ENCODE data around the gene COL4A3.

DNA sequence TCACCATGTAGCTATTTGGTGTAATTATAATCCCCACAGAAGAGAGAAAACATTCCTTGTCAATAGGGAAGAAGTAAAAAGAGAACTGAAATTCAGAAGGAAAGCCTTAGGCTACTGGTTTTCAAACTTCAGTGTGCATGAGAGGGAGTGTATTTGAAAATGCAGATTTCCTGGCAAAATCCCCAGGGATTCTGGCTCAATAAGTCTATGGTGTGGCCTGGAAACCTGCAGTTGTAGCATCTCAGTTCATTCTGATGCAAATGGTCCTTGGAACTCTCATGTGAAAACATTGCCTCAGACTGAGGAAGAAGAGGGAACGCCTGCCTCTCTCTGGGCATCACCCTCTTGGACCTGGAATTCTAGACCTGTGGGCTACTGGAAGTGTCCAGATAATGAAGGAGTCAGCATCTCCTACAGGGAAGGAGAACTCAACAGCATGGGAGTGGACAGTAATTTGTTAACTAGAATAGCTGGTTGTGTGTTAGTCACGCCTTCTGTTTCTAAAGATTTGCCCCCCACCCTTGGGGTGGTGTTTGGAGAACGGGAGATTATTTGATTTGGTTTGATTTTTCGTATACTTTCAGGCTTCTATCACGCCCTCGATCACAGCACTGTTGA lies 21.3 kb downstream of the COL4A3 start:
- TF ChIP-seq, protein P1, sequence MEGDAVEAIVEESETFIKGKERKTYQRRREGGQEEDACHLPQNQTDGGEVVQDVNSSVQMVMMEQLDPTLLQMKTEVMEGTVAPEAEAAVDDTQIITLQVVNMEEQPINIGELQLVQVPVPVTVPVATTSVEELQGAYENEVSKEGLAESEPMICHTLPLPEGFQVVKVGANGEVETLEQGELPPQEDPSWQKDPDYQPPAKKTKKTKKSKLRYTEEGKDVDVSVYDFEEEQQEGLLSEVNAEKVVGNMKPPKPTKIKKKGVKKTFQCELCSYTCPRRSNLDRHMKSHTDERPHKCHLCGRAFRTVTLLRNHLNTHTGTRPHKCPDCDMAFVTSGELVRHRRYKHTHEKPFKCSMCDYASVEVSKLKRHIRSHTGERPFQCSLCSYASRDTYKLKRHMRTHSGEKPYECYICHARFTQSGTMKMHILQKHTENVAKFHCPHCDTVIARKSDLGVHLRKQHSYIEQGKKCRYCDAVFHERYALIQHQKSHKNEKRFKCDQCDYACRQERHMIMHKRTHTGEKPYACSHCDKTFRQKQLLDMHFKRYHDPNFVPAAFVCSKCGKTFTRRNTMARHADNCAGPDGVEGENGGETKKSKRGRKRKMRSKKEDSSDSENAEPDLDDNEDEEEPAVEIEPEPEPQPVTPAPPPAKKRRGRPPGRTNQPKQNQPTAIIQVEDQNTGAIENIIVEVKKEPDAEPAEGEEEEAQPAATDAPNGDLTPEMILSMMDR (IDR thresholded peaks at IDR 0.05; ENCODE audit: poor library complexity, severe bottlenecking), result no peak
- TF ChIP-seq POLR2AphosphoS5 (IDR thresholded peaks at IDR 0.05) (no peak), EZH2 (IDR thresholded peaks at IDR 0.05; ENCODE audit: borderline replicate concordance, insufficient read depth, low read length, poor library complexity, severe bottlenecking) (no peak), EP300 (conservative IDR thresholded peaks at IDR 0.05; ENCODE audit: poor library complexity, severe bottlenecking) (no peak), TAF1 (IDR thresholded peaks at IDR 0.05; ENCODE audit: low read depth) (no peak), RAD21 (conservative IDR thresholded peaks at IDR 0.05) (no peak)
- TF ChIP-seq, protein P2, sequence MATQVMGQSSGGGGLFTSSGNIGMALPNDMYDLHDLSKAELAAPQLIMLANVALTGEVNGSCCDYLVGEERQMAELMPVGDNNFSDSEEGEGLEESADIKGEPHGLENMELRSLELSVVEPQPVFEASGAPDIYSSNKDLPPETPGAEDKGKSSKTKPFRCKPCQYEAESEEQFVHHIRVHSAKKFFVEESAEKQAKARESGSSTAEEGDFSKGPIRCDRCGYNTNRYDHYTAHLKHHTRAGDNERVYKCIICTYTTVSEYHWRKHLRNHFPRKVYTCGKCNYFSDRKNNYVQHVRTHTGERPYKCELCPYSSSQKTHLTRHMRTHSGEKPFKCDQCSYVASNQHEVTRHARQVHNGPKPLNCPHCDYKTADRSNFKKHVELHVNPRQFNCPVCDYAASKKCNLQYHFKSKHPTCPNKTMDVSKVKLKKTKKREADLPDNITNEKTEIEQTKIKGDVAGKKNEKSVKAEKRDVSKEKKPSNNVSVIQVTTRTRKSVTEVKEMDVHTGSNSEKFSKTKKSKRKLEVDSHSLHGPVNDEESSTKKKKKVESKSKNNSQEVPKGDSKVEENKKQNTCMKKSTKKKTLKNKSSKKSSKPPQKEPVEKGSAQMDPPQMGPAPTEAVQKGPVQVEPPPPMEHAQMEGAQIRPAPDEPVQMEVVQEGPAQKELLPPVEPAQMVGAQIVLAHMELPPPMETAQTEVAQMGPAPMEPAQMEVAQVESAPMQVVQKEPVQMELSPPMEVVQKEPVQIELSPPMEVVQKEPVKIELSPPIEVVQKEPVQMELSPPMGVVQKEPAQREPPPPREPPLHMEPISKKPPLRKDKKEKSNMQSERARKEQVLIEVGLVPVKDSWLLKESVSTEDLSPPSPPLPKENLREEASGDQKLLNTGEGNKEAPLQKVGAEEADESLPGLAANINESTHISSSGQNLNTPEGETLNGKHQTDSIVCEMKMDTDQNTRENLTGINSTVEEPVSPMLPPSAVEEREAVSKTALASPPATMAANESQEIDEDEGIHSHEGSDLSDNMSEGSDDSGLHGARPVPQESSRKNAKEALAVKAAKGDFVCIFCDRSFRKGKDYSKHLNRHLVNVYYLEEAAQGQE (IDR thresholded peaks at IDR 0.05; ENCODE audit: borderline replicate concordance), result no peak

All from neural cell (in vitro differentiated cells).